ENCODE measurements around the gene TRAPPC6A. TPM values are rescaled to one million over a fixed set of nuclear protein-coding genes. Genes with fewer than 3 reads are reported as not detected.
A peak's percentile ranks its signal among the peaks of the same experiment; 100 is the strongest.

Gene TRAPPC6A
- total and polyA plus RNA-seq, 2 of the 13 experiments (the other 11 are each of a cell fraction or from before 2014, with no cell fraction given): 6.5 to 21.0 TPM

GRCh38 chr19:45179072-45179891, 1.2 kb upstream of the TRAPPC6A start (continued):
- TF ChIP-seq ZNF383 (CRISPR knock-in tag; IDR thresholded peaks at IDR 0.05; ENCODE audit: borderline replicate concordance) (no peak; the same call in 1 of the 2 replicates), ATF4 (CRISPR knock-in tag; IDR thresholded peaks at IDR 0.05) (no peak), ZMAT3 (CRISPR knock-in tag; conservative IDR thresholded peaks at IDR 0.05) (no peak), FOXO4 (CRISPR knock-in tag; conservative IDR thresholded peaks at IDR 0.05) (0 out of 2 replicates have a peak, but pooled peaks have one; percentile 20), ZNF709 (CRISPR knock-in tag; IDR thresholded peaks at IDR 0.05) (no peak), RNF2 (conservative IDR thresholded peaks at IDR 0.05; ENCODE audit: low read depth) (no peak), DDIT3 (CRISPR knock-in tag; IDR thresholded peaks at IDR 0.05) (no peak), TFAP4 (IDR thresholded peaks at IDR 0.05; ENCODE audit: borderline replicate concordance, low read depth) (no peak), NCOA2 (CRISPR knock-in tag; IDR thresholded peaks at IDR 0.05) (no peak), ZNF672 (CRISPR knock-in tag; IDR thresholded peaks at IDR 0.05) (no peak), HDAC2 (CRISPR knock-in tag; IDR thresholded peaks at IDR 0.05) (0 out of 2 replicates have a peak, but pooled peaks have one; percentile 20), NKX3-1 (CRISPR knock-in tag; IDR thresholded peaks at IDR 0.05) (no peak), ZNF24 (IDR thresholded peaks at IDR 0.05) (no peak), ZNF362 (CRISPR knock-in tag; IDR thresholded peaks at IDR 0.05; ENCODE audit: borderline replicate concordance) (no peak), FOXA1 (IDR thresholded peaks at IDR 0.05) (no peak), FOXA1 (CRISPR knock-in tag; IDR thresholded peaks at IDR 0.05) (no peak), SMARCE1 (IDR thresholded peaks at IDR 0.05; ENCODE audit: borderline replicate concordance) (no peak), TERF1 (CRISPR knock-in tag; IDR thresholded peaks at IDR 0.05) (no peak), ZNF138 (CRISPR knock-in tag; IDR thresholded peaks at IDR 0.05; ENCODE audit: low read depth) (0 out of 2 replicates have a peak, but pooled peaks have one; percentile 28), IKZF5 (CRISPR knock-in tag; IDR thresholded peaks at IDR 0.05) (no peak), HNRNPUL1 (IDR thresholded peaks at IDR 0.05; ENCODE audit: low read depth, low read length) (no peak), PRPF4 (IDR thresholded peaks at IDR 0.05; ENCODE audit: low read depth, low read length, poor library complexity, severe bottlenecking) (no peak), RFX3 (CRISPR knock-in tag; IDR thresholded peaks at IDR 0.05) (no peak), DMAP1 (CRISPR knock-in tag; IDR thresholded peaks at IDR 0.05) (no peak)

Measured in HepG2 (cell line).